ENCODE measurements around the gene CRTC2.
"Not testable (repeated sequence)": the region's sequence is repeated elsewhere in the genome, so short reads cannot be mapped to it uniquely, and the experiment has no call there.

CRTC2 gene

DNA sequence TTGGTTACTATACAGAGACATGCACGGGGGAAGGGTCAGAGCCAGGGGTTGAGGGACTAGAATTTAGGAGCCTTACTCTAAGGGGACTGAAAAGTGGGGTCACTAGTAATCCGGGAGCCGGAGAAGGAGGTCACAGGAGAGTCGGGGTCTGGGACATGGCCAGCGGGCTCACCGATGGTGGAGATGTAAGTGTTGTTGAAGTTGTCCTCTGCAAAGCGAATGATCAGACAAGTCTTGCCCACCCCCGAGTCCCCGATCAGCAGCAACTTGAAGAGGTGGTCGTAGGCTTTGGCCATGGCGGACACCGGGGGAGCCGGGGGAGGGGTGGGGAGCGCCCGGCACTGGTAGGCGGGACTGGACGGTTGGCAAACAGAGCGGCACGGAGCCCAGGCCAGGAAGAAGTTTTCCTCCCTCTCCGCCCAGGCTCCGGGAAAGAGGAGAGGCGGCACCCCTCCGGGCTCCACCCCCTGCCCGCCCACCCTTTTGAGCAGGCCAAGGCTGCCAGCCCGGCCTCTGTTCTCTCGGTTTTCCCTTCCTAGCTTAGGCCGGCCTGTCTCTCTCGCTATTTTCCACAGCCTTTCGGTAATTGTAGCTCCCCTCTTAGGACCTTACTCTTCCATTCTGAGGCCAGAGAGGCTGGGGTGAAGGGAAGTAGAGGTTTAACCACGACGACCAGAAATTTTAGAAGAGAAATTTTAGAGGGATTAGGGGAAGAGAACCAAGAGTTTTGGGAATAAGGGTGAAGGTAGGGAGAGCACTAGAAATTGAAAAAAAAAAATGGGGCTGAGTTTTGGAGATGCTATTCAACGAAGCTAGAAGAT lies 27.7 kb upstream of the CRTC2 start, which contains the start of gene RAB13:
RAB13 (minus strand) TSS at position 399 of the 821 bp plus-strand sequence; CDS start at position 296, 103 bp downstream.
- Histone ChIP-seq H3K27ac (ENCODE audit: low read depth, low read length, poor library complexity, severe bottlenecking) (peak within 1 kb of the TSS; percentile 59), H3K4me1 (ENCODE audit: insufficient read depth, low read length, severe bottlenecking) (peaks cover 20% of the 10 kb centered on the region), H3K9me3 (ENCODE audit: low read length) (no peaks in the 10 kb centered on the region), H4K20me1 (ENCODE audit: insufficient read depth, low read length) (no peaks in the 10 kb centered on the region), H3K9ac (ENCODE audit: low read length) (peak within 1 kb of the TSS; percentile 30; the same call in 1 of the 2 replicates), H3K4me3 (ENCODE audit: low read depth, low read length, poor library complexity, severe bottlenecking) (peak within 1 kb of the TSS; percentile 27), H3K27me3 (ENCODE audit: insufficient read depth, low read length) (no peaks in the 10 kb centered on the region), H3K79me2 (ENCODE audit: insufficient read depth, low read length) (peaks cover 1% of the 10 kb centered on the region; the same call in 1 of the 2 replicates), H2AFZ (ENCODE audit: low read length) (no peak within 1 kb of the TSS; the same call in 1 of the 2 replicates), H3F3A (ENCODE audit: insufficient read depth, low read length) (no peaks in the 10 kb centered on the region), H3K4me2 (ENCODE audit: low read length) (peak within 1 kb of the TSS; percentile 45), H3K36me3 (ENCODE audit: insufficient read depth, low read length) (peaks cover 5% of the 10 kb centered on the region), H3K9me2 (ENCODE audit: low read depth, low read length) (no peaks in the 10 kb centered on the region)
- no peak for TF ChIP-seq EZH2 (IDR thresholded peaks at IDR 0.05; ENCODE audit: borderline replicate concordance, low read length)
- no peak for TF ChIP-seq CTCF (IDR thresholded peaks at IDR 0.05; ENCODE audit: low read length)

DNA sequence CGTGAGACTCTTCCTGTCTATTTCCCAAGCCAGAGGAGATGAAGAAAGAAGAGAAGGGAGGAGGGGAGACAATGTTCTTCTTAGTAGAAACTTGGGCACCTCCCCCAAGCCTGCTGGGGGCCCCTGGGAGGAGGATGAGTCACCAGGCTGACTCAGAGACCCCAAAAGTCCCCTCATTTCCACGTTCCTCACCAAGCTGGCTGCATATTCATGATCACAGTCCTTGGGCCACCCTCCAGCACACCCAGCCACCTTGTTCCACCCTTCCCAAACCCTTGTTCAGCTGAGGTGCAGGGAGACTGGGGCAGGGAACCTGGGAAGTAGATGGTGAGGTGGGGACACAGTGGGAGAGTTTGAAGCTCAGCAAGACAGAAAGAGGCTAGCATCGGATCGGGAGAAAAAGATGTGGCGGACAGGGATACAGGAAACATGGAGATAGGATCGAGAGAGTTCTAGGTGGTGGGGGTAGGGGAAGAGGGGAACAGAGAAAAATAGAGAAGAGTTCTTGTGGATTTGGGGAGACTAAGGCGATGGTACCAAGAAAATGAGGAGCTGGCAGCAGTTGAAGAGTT lies 27.0 kb upstream of the CRTC2 start:
- no peaks in the 10 kb centered on the region for H4K20me1 ChIP-seq (ENCODE audit: insufficient read depth, low read length)
- no peaks in the 10 kb centered on the region for H3K27me3 ChIP-seq (ENCODE audit: insufficient read depth, low read length)
- H3K9me2 ChIP-seq (ENCODE audit: low read depth, low read length): no peaks in the 10 kb centered on the region
- H3K27ac ChIP-seq (ENCODE audit: low read depth, low read length, poor library complexity, severe bottlenecking): no peak overlapping the region
- no peak for TF ChIP-seq CTCF (IDR thresholded peaks at IDR 0.05; ENCODE audit: low read length)
- TF ChIP-seq EZH2 (IDR thresholded peaks at IDR 0.05; ENCODE audit: borderline replicate concordance, low read length): no peak
- H3K4me3 ChIP-seq (ENCODE audit: low read depth, low read length, poor library complexity, severe bottlenecking): no peak overlapping the region
- H3K4me2 ChIP-seq (ENCODE audit: low read length): no peak overlapping the region
- no peaks in the 10 kb centered on the region for H3K79me2 ChIP-seq (ENCODE audit: insufficient read depth, low read length)
- H3K9ac ChIP-seq (ENCODE audit: low read length): no peak overlapping the region
- H2AFZ ChIP-seq (ENCODE audit: low read length): no peak overlapping the region
- no peaks in the 10 kb centered on the region for H3K36me3 ChIP-seq (ENCODE audit: insufficient read depth, low read length)
- no peaks in the 10 kb centered on the region for H3K9me3 ChIP-seq (ENCODE audit: low read length)
- H3K4me1 ChIP-seq (ENCODE audit: insufficient read depth, low read length, severe bottlenecking): peaks cover 19% of the 10 kb centered on the region
- H3F3A ChIP-seq (ENCODE audit: insufficient read depth, low read length): no peaks in the 10 kb centered on the region

DNA sequence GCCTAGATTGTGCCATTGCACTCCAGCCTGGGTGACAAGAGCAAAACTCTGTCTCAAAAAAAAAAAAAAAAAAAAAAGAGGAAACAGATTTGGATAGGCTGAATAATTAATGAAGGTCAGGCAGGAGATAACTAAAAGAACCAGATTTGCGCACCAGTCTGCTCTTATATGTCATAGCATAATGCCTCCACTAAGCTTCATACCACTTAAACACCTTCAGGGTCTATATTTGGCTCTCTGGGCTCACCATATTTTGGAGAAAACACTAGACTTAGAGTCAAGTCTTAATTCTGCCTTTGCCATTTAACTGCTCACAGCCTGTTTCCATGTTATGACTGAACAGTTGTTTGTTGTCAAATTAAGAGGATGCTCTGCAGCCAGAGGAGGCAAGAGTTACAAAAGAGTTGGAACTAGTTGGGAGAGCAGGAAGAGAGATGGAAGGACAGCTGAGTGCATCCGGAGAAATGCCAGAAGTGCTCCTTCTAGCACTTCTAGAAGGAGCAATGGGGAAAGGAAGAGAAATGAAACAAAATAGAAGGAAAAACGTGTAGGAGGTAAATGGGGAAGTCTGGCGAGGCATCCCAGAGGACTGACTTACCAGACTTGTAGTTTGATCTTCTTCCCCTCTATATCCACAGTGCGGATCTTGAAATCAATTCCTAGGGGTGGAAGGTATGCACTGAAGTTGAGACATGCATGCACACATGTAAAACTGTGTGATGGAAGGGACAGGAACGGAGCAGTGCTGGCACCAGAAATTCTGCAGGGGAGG lies 25.9 kb upstream of the CRTC2 start:
- H3K79me2 ChIP-seq (ENCODE audit: insufficient read depth, low read length): no peaks in the 10 kb centered on the region
- H3K9me3 ChIP-seq (ENCODE audit: low read length): no peaks in the 10 kb centered on the region
- H3K27ac ChIP-seq (ENCODE audit: low read depth, low read length, poor library complexity, severe bottlenecking): no peak overlapping the region
- H3K4me1 ChIP-seq (ENCODE audit: insufficient read depth, low read length, severe bottlenecking): peaks cover 14% of the 10 kb centered on the region
- H3F3A ChIP-seq (ENCODE audit: insufficient read depth, low read length): no peaks in the 10 kb centered on the region
- H3K9me2 ChIP-seq (ENCODE audit: low read depth, low read length): no peaks in the 10 kb centered on the region
- no peak overlapping the region for H3K4me3 ChIP-seq (ENCODE audit: low read depth, low read length, poor library complexity, severe bottlenecking)
- no peak overlapping the region for H3K4me2 ChIP-seq (ENCODE audit: low read length)
- TF ChIP-seq EZH2 (IDR thresholded peaks at IDR 0.05; ENCODE audit: borderline replicate concordance, low read length): no peak
- TF ChIP-seq CTCF (IDR thresholded peaks at IDR 0.05; ENCODE audit: low read length): no peak
- no peaks in the 10 kb centered on the region for H3K36me3 ChIP-seq (ENCODE audit: insufficient read depth, low read length)
- H3K27me3 ChIP-seq (ENCODE audit: insufficient read depth, low read length): no peaks in the 10 kb centered on the region
- H4K20me1 ChIP-seq (ENCODE audit: insufficient read depth, low read length): no peaks in the 10 kb centered on the region
- H2AFZ ChIP-seq (ENCODE audit: low read length): no peak overlapping the region
- no peak overlapping the region for H3K9ac ChIP-seq (ENCODE audit: low read length)

- not testable (repeated sequence) for H3K9me3 ChIP-seq (ENCODE audit: low read length); H3K36me3 ChIP-seq (ENCODE audit: insufficient read depth, low read length); H3K27me3 ChIP-seq (ENCODE audit: insufficient read depth, low read length); H3K9me2 ChIP-seq (ENCODE audit: low read depth, low read length); H3K9ac ChIP-seq (ENCODE audit: low read length); H3K79me2 ChIP-seq (ENCODE audit: insufficient read depth, low read length); H4K20me1 ChIP-seq (ENCODE audit: insufficient read depth, low read length); H3K27ac ChIP-seq (ENCODE audit: low read depth, low read length, poor library complexity, severe bottlenecking); H3F3A ChIP-seq (ENCODE audit: insufficient read depth, low read length); H3K4me2 ChIP-seq (ENCODE audit: low read length); H2AFZ ChIP-seq (ENCODE audit: low read length); H3K4me3 ChIP-seq (ENCODE audit: low read depth, low read length, poor library complexity, severe bottlenecking)
- peaks cover 17% of the 10 kb centered on the region for H3K4me1 ChIP-seq (ENCODE audit: insufficient read depth, low read length, severe bottlenecking)
Observed at GRCh38 chr1:153981735-153982134, 23.3 kb upstream of the CRTC2 start.

DNA sequence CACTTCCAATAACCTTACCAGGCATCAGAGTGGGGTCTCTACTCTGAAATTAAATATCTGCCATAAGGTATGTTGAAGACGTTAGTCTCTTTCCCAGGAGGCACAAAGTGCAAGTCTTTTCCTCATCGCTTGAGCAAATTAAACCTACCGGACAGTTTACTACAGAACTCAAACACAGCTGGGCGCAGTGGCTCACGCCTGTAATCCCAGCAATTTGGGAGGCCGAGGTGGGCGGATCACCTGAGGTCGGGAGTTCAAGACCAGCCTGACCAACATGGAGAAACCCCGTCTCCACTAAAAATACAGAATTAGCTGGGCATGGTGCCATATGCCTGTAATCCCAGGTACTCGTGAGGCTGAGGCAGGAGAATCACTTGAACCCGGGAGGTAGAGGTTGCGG lies 20.7 kb upstream of the CRTC2 start:
- H2AFZ ChIP-seq (ENCODE audit: low read length); H3K9me3 ChIP-seq (ENCODE audit: low read length); H3K27me3 ChIP-seq (ENCODE audit: insufficient read depth, low read length); H3K4me3 ChIP-seq (ENCODE audit: low read depth, low read length, poor library complexity, severe bottlenecking); H3K27ac ChIP-seq (ENCODE audit: low read depth, low read length, poor library complexity, severe bottlenecking); H4K20me1 ChIP-seq (ENCODE audit: insufficient read depth, low read length); H3K9me2 ChIP-seq (ENCODE audit: low read depth, low read length); H3F3A ChIP-seq (ENCODE audit: insufficient read depth, low read length): not testable (repeated sequence)
- peak overlapping the region; percentile 95; the same call in 1 of the 2 replicates for H3K9ac ChIP-seq (ENCODE audit: low read length)
- peaks cover 22% of the 10 kb centered on the region for H3K36me3 ChIP-seq (ENCODE audit: insufficient read depth, low read length)
- H3K4me2 ChIP-seq (ENCODE audit: low read length): peak overlapping the region; percentile 100
- peaks cover 19% of the 10 kb centered on the region for H3K79me2 ChIP-seq (ENCODE audit: insufficient read depth, low read length)
- H3K4me1 ChIP-seq (ENCODE audit: insufficient read depth, low read length, severe bottlenecking): peaks cover 25% of the 10 kb centered on the region
